HL-60 (cell line): ENCODE results near the gene CCDC39.
"Not testable (repeated sequence)": the region's sequence is repeated elsewhere in the genome, so short reads cannot be mapped to it uniquely, and the experiment has no call there.

Experiments used
- DNase-seq, 2 experiments: peaks; one replicate each; pipeline ENCODE4 v3.0.0-alpha.2; 2010 to 2020; ENCODE audit warnings: low read depth in 1 of 2, low spot score in 1 of 2
- H3K27ac ChIP-seq: fragments of 250-450 bp; sonication (Bioruptor Pico); replicated peaks from 2 replicates; pipeline ENCODE4 v1.5.1; 2020; ENCODE audit warnings: mild to moderate bottlenecking, moderate library complexity
- H3K27me3 ChIP-seq: fragments of 250-450 bp; sonication (Bioruptor Pico); 2 replicates; pipeline ENCODE4 v1.5.1; 2021; ENCODE audit warnings: mild to moderate bottlenecking, moderate library complexity; ENCODE audit not compliant: insufficient read depth, poor library complexity, severe bottlenecking
- H3K4me3 ChIP-seq: replicated peaks from 2 replicates; pipeline ENCODE4 v1.5.1; 2011; ENCODE audit warnings: mild to moderate bottlenecking, control low read depth, low read length; ENCODE audit not compliant: insufficient read depth
- GABPA ChIP-seq: IDR thresholded peaks from 2 replicates; pipeline ENCODE4 v1.6.1; 2012; ENCODE audit warnings: low read depth
- POLR2AphosphoS5 ChIP-seq: IDR thresholded peaks from 2 replicates; pipeline ENCODE4 v1.6.1; 2012; ENCODE audit warnings: low read depth
- SPI1 ChIP-seq: IDR thresholded peaks from 2 replicates; pipeline ENCODE4 v1.6.1; 2012; ENCODE audit warnings: low read depth, mild to moderate bottlenecking, borderline replicate concordance
- TF ChIP-seq, protein P1 (sequence below): IDR thresholded peaks from 2 replicates; pipeline ENCODE4 v1.6.1; 2012; ENCODE audit warnings: low read depth; ENCODE audit not compliant: insufficient replicate concordance
- TF ChIP-seq, protein P2 (sequence below): IDR thresholded peaks from one replicate; pipeline ENCODE4 v1.5.1; 2011; ENCODE audit warnings: low read length, control low read depth, inconsistent platforms; ENCODE audit not compliant: insufficient read depth

Gene CCDC39

GRCh38 chr3:180594631-180595558, 84.4 kb downstream of the CCDC39 start:
- H3K27ac ChIP-seq: no peak overlapping the region
- H3K27me3 ChIP-seq: no peaks in the 10 kb centered on the region
- TF ChIP-seq GABPA: no peak
- TF ChIP-seq, protein P1, sequence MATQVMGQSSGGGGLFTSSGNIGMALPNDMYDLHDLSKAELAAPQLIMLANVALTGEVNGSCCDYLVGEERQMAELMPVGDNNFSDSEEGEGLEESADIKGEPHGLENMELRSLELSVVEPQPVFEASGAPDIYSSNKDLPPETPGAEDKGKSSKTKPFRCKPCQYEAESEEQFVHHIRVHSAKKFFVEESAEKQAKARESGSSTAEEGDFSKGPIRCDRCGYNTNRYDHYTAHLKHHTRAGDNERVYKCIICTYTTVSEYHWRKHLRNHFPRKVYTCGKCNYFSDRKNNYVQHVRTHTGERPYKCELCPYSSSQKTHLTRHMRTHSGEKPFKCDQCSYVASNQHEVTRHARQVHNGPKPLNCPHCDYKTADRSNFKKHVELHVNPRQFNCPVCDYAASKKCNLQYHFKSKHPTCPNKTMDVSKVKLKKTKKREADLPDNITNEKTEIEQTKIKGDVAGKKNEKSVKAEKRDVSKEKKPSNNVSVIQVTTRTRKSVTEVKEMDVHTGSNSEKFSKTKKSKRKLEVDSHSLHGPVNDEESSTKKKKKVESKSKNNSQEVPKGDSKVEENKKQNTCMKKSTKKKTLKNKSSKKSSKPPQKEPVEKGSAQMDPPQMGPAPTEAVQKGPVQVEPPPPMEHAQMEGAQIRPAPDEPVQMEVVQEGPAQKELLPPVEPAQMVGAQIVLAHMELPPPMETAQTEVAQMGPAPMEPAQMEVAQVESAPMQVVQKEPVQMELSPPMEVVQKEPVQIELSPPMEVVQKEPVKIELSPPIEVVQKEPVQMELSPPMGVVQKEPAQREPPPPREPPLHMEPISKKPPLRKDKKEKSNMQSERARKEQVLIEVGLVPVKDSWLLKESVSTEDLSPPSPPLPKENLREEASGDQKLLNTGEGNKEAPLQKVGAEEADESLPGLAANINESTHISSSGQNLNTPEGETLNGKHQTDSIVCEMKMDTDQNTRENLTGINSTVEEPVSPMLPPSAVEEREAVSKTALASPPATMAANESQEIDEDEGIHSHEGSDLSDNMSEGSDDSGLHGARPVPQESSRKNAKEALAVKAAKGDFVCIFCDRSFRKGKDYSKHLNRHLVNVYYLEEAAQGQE: no peak
- TF ChIP-seq SPI1: no peak
- TF ChIP-seq, protein P2, sequence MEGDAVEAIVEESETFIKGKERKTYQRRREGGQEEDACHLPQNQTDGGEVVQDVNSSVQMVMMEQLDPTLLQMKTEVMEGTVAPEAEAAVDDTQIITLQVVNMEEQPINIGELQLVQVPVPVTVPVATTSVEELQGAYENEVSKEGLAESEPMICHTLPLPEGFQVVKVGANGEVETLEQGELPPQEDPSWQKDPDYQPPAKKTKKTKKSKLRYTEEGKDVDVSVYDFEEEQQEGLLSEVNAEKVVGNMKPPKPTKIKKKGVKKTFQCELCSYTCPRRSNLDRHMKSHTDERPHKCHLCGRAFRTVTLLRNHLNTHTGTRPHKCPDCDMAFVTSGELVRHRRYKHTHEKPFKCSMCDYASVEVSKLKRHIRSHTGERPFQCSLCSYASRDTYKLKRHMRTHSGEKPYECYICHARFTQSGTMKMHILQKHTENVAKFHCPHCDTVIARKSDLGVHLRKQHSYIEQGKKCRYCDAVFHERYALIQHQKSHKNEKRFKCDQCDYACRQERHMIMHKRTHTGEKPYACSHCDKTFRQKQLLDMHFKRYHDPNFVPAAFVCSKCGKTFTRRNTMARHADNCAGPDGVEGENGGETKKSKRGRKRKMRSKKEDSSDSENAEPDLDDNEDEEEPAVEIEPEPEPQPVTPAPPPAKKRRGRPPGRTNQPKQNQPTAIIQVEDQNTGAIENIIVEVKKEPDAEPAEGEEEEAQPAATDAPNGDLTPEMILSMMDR: no peak
- no peak overlapping the region for H3K4me3 ChIP-seq
- DNase-seq: no peak

GRCh38 chr3:180593631-180594030, 85.7 kb downstream of the CCDC39 start:
- not testable (repeated sequence) for DNase-seq, H3K27ac ChIP-seq, H3K27me3 ChIP-seq, H3K4me3 ChIP-seq

DNA sequence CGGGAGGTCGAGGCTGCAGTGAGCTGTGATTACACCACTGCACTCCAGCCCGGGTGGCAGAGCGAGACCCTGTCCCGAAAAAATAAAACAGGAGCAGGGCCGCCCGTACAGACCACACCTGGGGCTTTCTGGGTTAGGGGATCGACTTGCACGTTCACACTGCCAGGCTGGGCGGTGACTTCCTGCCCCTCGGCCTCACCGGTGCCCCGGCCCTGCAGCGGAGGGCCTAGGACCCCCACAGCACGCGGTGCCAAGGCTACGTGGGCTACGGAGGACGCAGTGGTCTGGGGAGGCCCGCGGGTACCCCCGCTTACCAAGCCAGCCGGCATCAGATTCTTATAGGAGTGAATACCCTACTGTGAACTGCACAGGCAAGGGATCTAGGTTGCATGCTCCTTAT, 88.9 kb downstream of the CCDC39 start:
- no peak overlapping the region for H3K27ac ChIP-seq
- TF ChIP-seq, protein P1: no peak
- TF ChIP-seq SPI1 (no peak), GABPA (no peak), POLR2AphosphoS5 (no peak)
- TF ChIP-seq, protein P2: no peak
- DNase-seq: no peak
- H3K27me3 ChIP-seq: no peaks in the 10 kb centered on the region
- no peak overlapping the region for H3K4me3 ChIP-seq

DNA sequence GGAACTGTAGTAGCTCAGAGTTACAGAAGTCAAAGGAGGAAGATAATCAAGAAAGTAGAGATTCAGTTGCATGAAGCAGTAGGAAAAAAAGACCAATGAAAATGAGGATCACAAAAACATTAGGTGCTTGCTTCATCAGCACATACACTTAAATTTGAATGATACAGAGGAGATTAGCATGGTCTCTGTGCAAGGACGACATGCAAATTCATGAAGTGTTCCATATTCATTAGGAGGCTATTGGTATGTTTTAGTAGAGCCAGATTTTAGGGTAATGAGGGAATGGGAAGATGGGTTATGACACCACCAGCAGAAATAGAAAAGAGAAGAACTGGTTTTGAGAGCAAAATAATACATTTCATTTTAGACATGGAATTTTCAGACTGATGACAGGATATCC, 98.4 kb downstream of the CCDC39 start:
- Histone ChIP-seq H3K4me3 (no peak overlapping the region), H3K27me3 (no peaks in the 10 kb centered on the region), H3K27ac (no peak overlapping the region)
- DNase-seq: no peak
- TF ChIP-seq, protein P1: no peak
- no peak for TF ChIP-seq SPI1
- TF ChIP-seq, protein P2: no peak
- no peak for TF ChIP-seq POLR2AphosphoS5
- no peak for TF ChIP-seq GABPA
